Esophagus muscularis mucosa (tissue), 4 donors: ENCODE measurements around the gene ZNF618. TPM values are rescaled to one million over a fixed set of nuclear protein-coding genes. Genes with fewer than 3 reads are reported as not detected.

Experiments used
- DNase-seq: peaks from one replicate; pipeline ENCODE4 v3.0.0-alpha.2; 2017; ENCODE audit errors: extremely low spot score
- H3K27ac ChIP-seq, 4 donors: fragments of 200-600 bp; sonication (generic); replicated peaks in 1 of 4; 1 replicate in 3 of 4; 2 replicates in 1 of 4; pipeline ENCODE4 v1.5.1; 2016 to 2019; ENCODE audit warnings: mild to moderate bottlenecking in 1 of 4
- H3K27me3 ChIP-seq, 4 donors: fragments of 200-600 bp; sonication (generic); one replicate each; pipeline versions ENCODE4 v1.5.1 to v1.6.0; 2016 to 2019
- H3K36me3 ChIP-seq, 4 donors: fragments of 200-600 bp; sonication (generic); one replicate each; pipeline ENCODE4 v1.5.1; 2016 to 2019
- H3K4me1 ChIP-seq, 4 donors: fragments of 200-600 bp; sonication (generic); one replicate each; pipeline ENCODE4 v1.5.1; 2016 to 2019
- H3K4me3 ChIP-seq, 4 donors: fragments of 200-600 bp; sonication (generic); 1 replicate in 2 of 4; 2 replicates in 2 of 4; pipeline ENCODE4 v1.5.1; 2016 to 2019; ENCODE audit warnings: mild to moderate bottlenecking in 4 of 4, moderate library complexity in 1 of 4
- H3K9me3 ChIP-seq, 4 donors: fragments of 200-600 bp; sonication (generic); 1 replicate in 3 of 4; 2 replicates in 1 of 4; pipeline ENCODE4 v1.5.1; 2016 to 2019
- CTCF ChIP-seq, 3 experiments: fragments of 200-600 bp in 2 of 3; fragments of 450-650 bp in 1 of 3; sonication (generic) in 2 of 3; IDR thresholded peaks; one replicate each; pipeline ENCODE4 v1.5.1; 2017 to 2019; ENCODE audit warnings: antibody characterized with exemption in 3 of 3, mild to moderate bottlenecking in 2 of 3, moderate library complexity in 1 of 3
- EP300 ChIP-seq: sonication (generic); formaldehyde crosslinking; IDR thresholded peaks from one replicate; pipeline ENCODE4 v1.6.1; 2017; ENCODE audit warnings: antibody characterized with exemption
- POLR2A ChIP-seq: fragments of 450-650 bp; IDR thresholded peaks from one replicate; pipeline ENCODE4 v1.6.1; 2017; ENCODE audit warnings: antibody characterized with exemption, moderate library complexity, mild to moderate bottlenecking, low read depth
- POLR2AphosphoS5 ChIP-seq, 2 donors: sonication (generic); formaldehyde crosslinking; IDR thresholded peaks; one replicate each; pipeline ENCODE4 v1.6.1; 2017; ENCODE audit warnings: antibody characterized with exemption in 2 of 2
- WGBS: methylation state at CpG from one replicate; pipeline ENCODE4 v1.1.5; 2018; 5-methylcytosine and 5-hydroxymethylcytosine counted together
- intact Hi-C: fragments of 100-400 bp; cut with DNase I; formaldehyde crosslinking; loops from one replicate; pipeline ENCODE4 v1.15.1; 2023
- total RNA-seq, 4 donors: library from RNA; depleted of rRNA; stranded (reverse); fragments of >200 nt; gene quantifications; one replicate each; pipeline versions ENCODE4 v1.1.0 to v1.2.1, GENCODE V29; 2016

ZNF618 gene
- total RNA-seq, 4 donors from 2014 or later: 1.2 to 4.5 (median 2.6) TPM

DNA sequence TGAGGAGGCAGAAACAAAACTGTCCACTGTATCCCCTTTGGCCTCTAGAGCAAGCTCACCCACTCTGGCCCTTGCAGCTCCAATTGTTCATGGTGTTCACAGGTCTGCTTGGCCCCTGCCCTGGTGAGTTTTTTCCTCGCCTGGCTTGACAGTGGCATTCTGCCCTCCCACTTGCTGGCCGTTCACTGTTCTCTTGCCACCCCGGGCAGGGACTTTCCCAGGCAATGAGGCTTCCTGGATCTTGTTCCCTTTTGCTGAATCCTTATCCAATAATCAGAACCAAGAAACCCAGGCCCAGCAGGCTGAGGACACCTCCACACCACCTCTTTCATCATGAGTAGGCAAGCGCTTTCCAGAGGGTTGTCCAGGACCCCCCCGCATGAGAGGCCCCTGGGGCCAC lies 31.2 kb downstream of the ZNF618 start:
- DNase-seq: no peak
- intact Hi-C loops: no loop called here
- WGBS: 92% methylated on average over 5 of the region's 5 CpGs
- H3K9me3 ChIP-seq: peaks cover 0 to 14% (median 4%) of the 10 kb centered on the region in 4 donors
- TF ChIP-seq CTCF (IDR thresholded peaks at IDR 0.05) (no peak), POLR2A (no peak), POLR2AphosphoS5 (IDR thresholded peaks at IDR 0.05) (no peak), EP300 (no peak)
- H3K36me3 ChIP-seq: no peaks in the 10 kb centered on the region
- peaks cover 0 to 8% (median 2%) of the 10 kb centered on the region in 4 donors for H3K4me1 ChIP-seq
- no peak overlapping the region for H3K4me3 ChIP-seq
- no peaks in the 10 kb centered on the region for H3K27me3 ChIP-seq
- no peak overlapping the region for H3K27ac ChIP-seq

- DNase-seq: no peak
- H3K9me3 ChIP-seq: no peaks in the 10 kb centered on the region
- 99% methylated on average over 9 of the region's 9 CpGs for WGBS
- H3K4me1 ChIP-seq: peaks cover 0 to 27% (median 22%) of the 10 kb centered on the region in 4 donors
- no peaks in the 10 kb centered on the region for H3K36me3 ChIP-seq
- H3K4me3 ChIP-seq: no peak overlapping the region
- no peak overlapping the region for H3K27ac ChIP-seq
- intact Hi-C loops: no loop called here
- no peaks in the 10 kb centered on the region for H3K27me3 ChIP-seq
- no peak for TF ChIP-seq CTCF (IDR thresholded peaks at IDR 0.05)
- TF ChIP-seq EP300: no peak
- TF ChIP-seq POLR2A: no peak
- TF ChIP-seq POLR2AphosphoS5 (IDR thresholded peaks at IDR 0.05): no peak
Measured at GRCh38 chr9:113909421-113909820, 33.3 kb downstream of the ZNF618 start.

GRCh38 chr9:113910036-113910639 lies 34.0 kb downstream of the ZNF618 start:
- intact Hi-C loops: no loop called here
- no peak overlapping the region for H3K27ac ChIP-seq
- WGBS: 90% methylated on average over 11 of the region's 11 CpGs
- TF ChIP-seq POLR2A: no peak
- TF ChIP-seq POLR2AphosphoS5 (IDR thresholded peaks at IDR 0.05): no peak
- no peak for TF ChIP-seq CTCF (IDR thresholded peaks at IDR 0.05)
- no peak for TF ChIP-seq EP300
- no peak overlapping the region for H3K4me3 ChIP-seq
- H3K27me3 ChIP-seq: no peaks in the 10 kb centered on the region
- no peak for DNase-seq
- peaks cover 0 to 33% (median 27%) of the 10 kb centered on the region in 4 donors for H3K4me1 ChIP-seq
- H3K36me3 ChIP-seq: no peaks in the 10 kb centered on the region
- H3K9me3 ChIP-seq: no peaks in the 10 kb centered on the region

- 80% methylated on average over 5 of the region's 6 CpGs for WGBS
Measured at GRCh38 chr9:113911850-113912557, 35.9 kb downstream of the ZNF618 start.

More at GRCh38 chr9:113911850-113912557, 35.9 kb downstream of the ZNF618 start:
- TF ChIP-seq POLR2A: no peak
- no peak for TF ChIP-seq CTCF (IDR thresholded peaks at IDR 0.05)
- no peak for TF ChIP-seq POLR2AphosphoS5 (IDR thresholded peaks at IDR 0.05)
- TF ChIP-seq EP300: no peak
- H3K27me3 ChIP-seq: no peaks in the 10 kb centered on the region
- no peaks in the 10 kb centered on the region for H3K36me3 ChIP-seq
- DNase-seq: no peak
- peaks cover 0 to 28% (median 24%) of the 10 kb centered on the region in 4 donors for H3K4me1 ChIP-seq
- no peak overlapping the region for H3K27ac ChIP-seq
- H3K4me3 ChIP-seq: no peak overlapping the region
- intact Hi-C loops: no loop called here
- H3K9me3 ChIP-seq: no peaks in the 10 kb centered on the region
